Measurements from ENCODE around the gene DVL1.

- TF ChIP-seq YY1 (IDR thresholded peaks at IDR 0.05; ENCODE audit: low read depth) (no peak), EP300 (IDR thresholded peaks at IDR 0.05; ENCODE audit: borderline replicate concordance) (no peak), RAD21 (IDR thresholded peaks at IDR 0.05; ENCODE audit: low read depth) (no peak), TAF1 (IDR thresholded peaks at IDR 0.05; ENCODE audit: low read depth) (no peak), CREB1 (IDR thresholded peaks at IDR 0.05; ENCODE audit: low read depth) (no peak), MAX (IDR thresholded peaks at IDR 0.05) (no peak), REST (IDR thresholded peaks at IDR 0.05; ENCODE audit: low read depth) (no peak), CEBPB (IDR thresholded peaks at IDR 0.05) (no peak), EGR1 (IDR thresholded peaks at IDR 0.05) (no peak), ZBTB7A (IDR thresholded peaks at IDR 0.05; ENCODE audit: low read depth) (no peak), NFIC (IDR thresholded peaks at IDR 0.05) (no peak), USF1 (IDR thresholded peaks at IDR 0.05) (no peak), FOXM1 (IDR thresholded peaks at IDR 0.05; ENCODE audit: borderline replicate concordance, low read depth) (no peak)
Measured at GRCh38 chr1:1395166-1395565, 45.9 kb upstream of the DVL1 start.

Measured in Ishikawa (cell line).